Transverse colon (tissue), 4 donors: Measurements from ENCODE around the gene C1orf122. TPM values are rescaled to one million over a fixed set of nuclear protein-coding genes. Genes with fewer than 3 reads are reported as not detected.

ENCODE experiments used
- DNase-seq: peaks from one replicate; pipeline ENCODE4 v3.0.0-alpha.2; 2019
- H3K27ac ChIP-seq, 4 donors: fragments of 200-600 bp; sonication (generic); 2 replicates each; pipeline ENCODE4 v1.5.1; 2016 to 2018; ENCODE audit warnings: inconsistent platforms in 4 of 4
- H3K27me3 ChIP-seq: fragments of 200-600 bp; sonication (generic); 2 replicates; pipeline ENCODE4 v1.5.1; 2017; ENCODE audit warnings: inconsistent platforms
- H3K36me3 ChIP-seq, 4 donors: fragments of 200-600 bp; sonication (generic); 2 replicates each; pipeline ENCODE4 v1.5.1; 2017 to 2019; ENCODE audit warnings: inconsistent platforms in 4 of 4
- H3K4me1 ChIP-seq, 4 donors: fragments of 200-600 bp; sonication (generic); 2 replicates each; pipeline ENCODE4 v1.5.1; 2017 to 2020; ENCODE audit warnings: inconsistent platforms in 4 of 4
- H3K4me3 ChIP-seq, 4 donors: fragments of 200-600 bp; sonication (generic); 1 replicate in 1 of 4; 2 replicates in 3 of 4; pipeline versions ENCODE4 v1.5.1 to v1.6.1; 2017 to 2019; ENCODE audit warnings: inconsistent platforms in 4 of 4
- H3K9me3 ChIP-seq, 2 donors: fragments of 200-600 bp; sonication (generic); 2 replicates each; pipeline ENCODE4 v1.5.1; 2017 to 2019; ENCODE audit warnings: inconsistent platforms in 2 of 2
- CTCF ChIP-seq, 5 experiments: fragments of 200-600 bp in 3 of 5; fragments of 450-650 bp in 2 of 5; sonication (generic) in 3 of 5; IDR thresholded peaks; 1 replicate in 2 of 5; 2 replicates in 3 of 5; pipeline ENCODE4 v1.5.1; 2016 to 2017; ENCODE audit warnings: antibody characterized with exemption in 5 of 5, inconsistent platforms in 3 of 5, mild to moderate bottlenecking in 2 of 5, moderate library complexity in 1 of 5
- EP300 ChIP-seq: sonication (generic); formaldehyde crosslinking; IDR thresholded peaks from one replicate; pipeline ENCODE4 v1.6.1; 2017; ENCODE audit warnings: antibody characterized with exemption, low read depth
- POLR2A ChIP-seq: fragments of 450-650 bp; IDR thresholded peaks from one replicate; pipeline ENCODE4 v1.6.1; 2016; ENCODE audit warnings: antibody characterized with exemption, mild to moderate bottlenecking, moderate library complexity
- POLR2AphosphoS5 ChIP-seq, 3 donors: sonication (generic); formaldehyde crosslinking; IDR thresholded peaks; one replicate each; pipeline ENCODE4 v1.6.1; 2016; ENCODE audit warnings: antibody characterized with exemption in 3 of 3
- WGBS, 2 donors: methylation state at CpG; one replicate each; pipeline ENCODE4 v1.1.5; 2018; ENCODE audit warnings: low coverage in 1 of 2; 5-methylcytosine and 5-hydroxymethylcytosine counted together
- in situ Hi-C, 4 donors: fragments of 200-750 bp; cut with MboI; loops; one replicate each; pipeline versions ENCODE4 v1.15.0 to v1.15.1; 2017; ENCODE audit warnings: low sequenced_read_pairs in 3 of 4, low pct_ligation_motif_present in 1 of 4, low pct_unique_long_range_greater_than_20kb in 1 of 4
- intact Hi-C: fragments of 100-400 bp; cut with DNase I; formaldehyde crosslinking; loops from one replicate; pipeline ENCODE4 v1.15.1; 2023; ENCODE audit warnings: low total_unique reads
- total RNA-seq, 4 donors: library from RNA; depleted of rRNA; stranded (reverse); fragments of >200 nt; gene quantifications; one replicate each; pipeline ENCODE4 v1.1.0, GENCODE V29; 2016

C1orf122 gene
- total RNA-seq, 4 donors from 2014 or later, result 48.9 to 71.6 (median 55.2) TPM

- H3K9me3 ChIP-seq, result no peaks in the 10 kb centered on the region
- no peak overlapping the region for H3K4me3 ChIP-seq
- 88 to 93% methylated on average over 1 to 2 of the region's 2 CpGs for WGBS, 2 donors
- no peak overlapping the region for H3K27ac ChIP-seq
- no peaks in the 10 kb centered on the region for H3K27me3 ChIP-seq
- intact Hi-C loops (no loop called here), in situ Hi-C loops (no loop called here)
- peaks cover 0 to 6% (median 0%) of the 10 kb centered on the region in 4 donors for H3K4me1 ChIP-seq
- no peak for DNase-seq
- TF ChIP-seq POLR2A (no peak), CTCF (IDR thresholded peaks at IDR 0.05) (no peak), POLR2AphosphoS5 (IDR thresholded peaks at IDR 0.05) (no peak), EP300 (no peak)
- peaks cover 0 to 36% (median 18%) of the 10 kb centered on the region in 4 donors for H3K36me3 ChIP-seq
Measured at GRCh38 chr1:37821481-37821880, 13.9 kb downstream of the C1orf122 start.

- WGBS, 2 donors, result 90 to 92% methylated on average over 4 to 9 of the region's 9 CpGs
- H3K4me3 ChIP-seq, result no peak overlapping the region
- H3K27ac ChIP-seq, result no peak overlapping the region
- H3K4me1 ChIP-seq, result peaks cover 0 to 6% (median 0%) of the 10 kb centered on the region in 4 donors
- in situ Hi-C loops, result no loop called here
- intact Hi-C loops, result no loop called here
- no peaks in the 10 kb centered on the region for H3K9me3 ChIP-seq
- DNase-seq, result no peak
- TF ChIP-seq POLR2AphosphoS5 (IDR thresholded peaks at IDR 0.05) (no peak), POLR2A (no peak), CTCF (IDR thresholded peaks at IDR 0.05) (no peak), EP300 (no peak)
- peaks cover 0 to 31% (median 14%) of the 10 kb centered on the region in 4 donors for H3K36me3 ChIP-seq
- H3K27me3 ChIP-seq, result no peaks in the 10 kb centered on the region
Measured at GRCh38 chr1:37822906-37823815, 15.6 kb downstream of the C1orf122 start.

GRCh38 chr1:37824001-37824400 is 16.4 kb downstream of the C1orf122 start:
- 74 to 95% methylated on average over 2 of the region's 2 CpGs for WGBS, 2 donors
- Histone ChIP-seq H3K27me3 (no peaks in the 10 kb centered on the region), H3K36me3 (peaks cover 0 to 31% (median 14%) of the 10 kb centered on the region in 4 donors), H3K4me1 (peaks cover 0 to 14% (median 0%) of the 10 kb centered on the region in 4 donors), H3K4me3 (no peak overlapping the region), H3K9me3 (no peaks in the 10 kb centered on the region), H3K27ac (no peak overlapping the region)
- TF ChIP-seq EP300 (no peak), POLR2A (no peak), POLR2AphosphoS5 (IDR thresholded peaks at IDR 0.05) (no peak), CTCF (IDR thresholded peaks at IDR 0.05) (no peak)
- DNase-seq, result no peak
- intact Hi-C loops, result no loop called here
- in situ Hi-C loops, result no loop called here

- TF ChIP-seq CTCF (IDR thresholded peaks at IDR 0.05) (no peak), POLR2A (no peak), POLR2AphosphoS5 (IDR thresholded peaks at IDR 0.05) (no peak), EP300 (no peak)
- Histone ChIP-seq H3K27ac (no peak overlapping the region), H3K27me3 (no peaks in the 10 kb centered on the region), H3K4me3 (no peak overlapping the region), H3K9me3 (no peaks in the 10 kb centered on the region), H3K36me3 (peaks cover 0 to 33% (median 14%) of the 10 kb centered on the region in 4 donors), H3K4me1 (peaks cover 0 to 18% (median 0%) of the 10 kb centered on the region in 4 donors)
- in situ Hi-C loops, result no loop called here
- 66 to 73% methylated on average over 2 of the region's 2 CpGs for WGBS, 2 donors
- intact Hi-C loops, result no loop called here
- no peak for DNase-seq
Measured at GRCh38 chr1:37825506-37825905, 17.9 kb downstream of the C1orf122 start.
